HepG2 (cell line): ENCODE measurements around the gene NAALADL1. TPM values are rescaled to one million over a fixed set of nuclear protein-coding genes. Genes with fewer than 3 reads are reported as not detected.
A peak's percentile ranks its signal among the peaks of the same experiment; 100 is the strongest.

ENCODE experiments used
- ARID5B ChIP-seq: IDR thresholded peaks from 2 replicates; pipeline ENCODE4 v1.4.0; 2020; ENCODE audit warnings: mild to moderate bottlenecking, missing genetic modification reagents
- CHD4 ChIP-seq: fragments of 200-600 bp; sonication (generic); IDR thresholded peaks from 2 replicates; pipeline ENCODE4 v1.7.0; 2017; ENCODE audit warnings: mild to moderate bottlenecking, low read length, borderline replicate concordance
- CREM ChIP-seq, 2 experiments: sonication (generic) in 1 of 2; formaldehyde crosslinking in 1 of 2; IDR thresholded peaks; 2 replicates each; pipeline versions ENCODE4 v1.4.0 to v1.6.1; 2016 to 2020; ENCODE audit warnings: antibody characterized with exemption in 1 of 2, mild to moderate bottlenecking in 1 of 2, missing genetic modification reagents in 1 of 2
- HNF1A ChIP-seq, 2 experiments: sonication (generic) in 1 of 2; formaldehyde crosslinking in 1 of 2; IDR thresholded peaks; 2 replicates each; pipeline versions ENCODE4 v1.4.0 to v1.6.1; 2016 to 2020; ENCODE audit warnings: borderline replicate concordance in 1 of 2, low read depth in 1 of 2, mild to moderate bottlenecking in 1 of 2, missing genetic modification reagents in 1 of 2
- REPIN1 ChIP-seq: sonication (generic); formaldehyde crosslinking; IDR thresholded peaks from 2 replicates; pipeline ENCODE4 v1.8.0; 2022; ENCODE audit warnings: missing genetic modification reagents, low read depth, mild to moderate bottlenecking, borderline replicate concordance
- TMF1 ChIP-seq: sonication (generic); formaldehyde crosslinking; IDR thresholded peaks from 2 replicates; pipeline ENCODE4 v1.8.1; 2022; ENCODE audit warnings: low read depth, missing genetic modification reagents
- ZC3H4 ChIP-seq: sonication (generic); formaldehyde crosslinking; IDR thresholded peaks from 2 replicates; pipeline ENCODE4 v1.4.0; 2020; ENCODE audit warnings: missing genetic modification reagents, borderline replicate concordance
- ZKSCAN5 ChIP-seq: sonication (generic); formaldehyde crosslinking; IDR thresholded peaks from 2 replicates; pipeline ENCODE4 v1.5.1; 2020; ENCODE audit warnings: mild to moderate bottlenecking, missing genetic modification reagents
- ZNF142 ChIP-seq: sonication (generic); formaldehyde crosslinking; IDR thresholded peaks from 2 replicates; pipeline ENCODE4 v1.4.0; 2020; ENCODE audit warnings: missing genetic modification reagents
- ZNF275 ChIP-seq: sonication (generic); formaldehyde crosslinking; IDR thresholded peaks from 2 replicates; pipeline ENCODE4 v1.8.0; 2022; ENCODE audit warnings: missing genetic modification reagents, mild to moderate bottlenecking, inconsistent platforms, borderline replicate concordance
- ZNF430 ChIP-seq: sonication (generic); formaldehyde crosslinking; IDR thresholded peaks from 2 replicates; pipeline ENCODE4 v1.9.0; 2021; ENCODE audit warnings: mild to moderate bottlenecking, missing genetic modification reagents
- ZNF546 ChIP-seq: sonication (generic); formaldehyde crosslinking; conservative IDR thresholded peaks from 2 replicates; pipeline ENCODE4 v1.8.1; 2023; ENCODE audit warnings: mild to moderate bottlenecking, missing genetic modification reagents
- polyA plus RNA-seq, 8 experiments: library from polyadenylated mRNA; depleted of rRNA in 3 of 8; stranded (reverse) in 7 of 8; unstranded in 1 of 8; fragments of >200 nt; fragmentation: Illumina TruSeq in 4 of 8; extraction: Trizol in 4 of 8; gene quantifications; 2 replicates each; pipeline versions ENCODE4 v1.2.1 to v1.2.3, GENCODE V29; 2011 to 2016; ENCODE audit warnings: low read depth in 4 of 8, missing spikeins in 1 of 8, mixed read lengths in 1 of 8; ENCODE audit not compliant: insufficient read depth in 1 of 8
- total RNA-seq, 5 experiments: library from RNA; depleted of rRNA; stranded (reverse); fragments of >200 nt; fragmentation: Illumina TruSeq; extraction: Trizol; gene quantifications; 2 replicates each; pipeline ENCODE4 v1.2.3, GENCODE V29; 2016; ENCODE audit warnings: low read depth in 1 of 5

The NAALADL1 gene
- total and polyA plus RNA-seq, 2 of the 13 experiments (the other 11 are each of a cell fraction or from before 2014, with no cell fraction given): 9.3 to 33.9 TPM

- peak; percentile 77 for TF ChIP-seq ARID5B (CRISPR knock-in tag)
- TF ChIP-seq ZC3H4 (CRISPR knock-in tag): peak; percentile 52; the same call in 1 of the 2 replicates
- TF ChIP-seq HNF1A (IDR thresholded peaks at IDR 0.05; ENCODE audit: low read depth): peak; percentile 31; the same call in 1 of the 2 replicates
- TF ChIP-seq HNF1A (CRISPR knock-in tag; IDR thresholded peaks at IDR 0.05; ENCODE audit: borderline replicate concordance): peak; percentile 63; the same call in 1 of the 2 replicates
- TF ChIP-seq CREM (IDR thresholded peaks at IDR 0.05): peak; percentile 24; the same call in 1 of the 2 replicates
- TF ChIP-seq CREM (CRISPR knock-in tag; IDR thresholded peaks at IDR 0.05): no peak
- no peak for TF ChIP-seq ZKSCAN5 (CRISPR knock-in tag)
- TF ChIP-seq ZNF430 (CRISPR knock-in tag): peak; percentile 74; the same call in 1 of the 2 replicates
- no peak for TF ChIP-seq ZNF275 (CRISPR knock-in tag)
- TF ChIP-seq ZNF546 (CRISPR knock-in tag): no peak
- no peak for TF ChIP-seq TMF1 (CRISPR knock-in tag)
- TF ChIP-seq REPIN1 (CRISPR knock-in tag): peak; percentile 82
- no peak for TF ChIP-seq ZNF142 (CRISPR knock-in tag)
- no peak for TF ChIP-seq CHD4
Measured at GRCh38 chr11:64996710-64997380, 61.5 kb downstream of the NAALADL1 start, which contains the start of gene BATF2 (continued).
